AG04450 (cell line): Measurements from ENCODE around the gene SCAI. TPM values are rescaled to one million over a fixed set of nuclear protein-coding genes. Genes with fewer than 3 reads are reported as not detected.

Experiments
- CTCF ChIA-PET: fragments of 300-600, 350-600 bp; formaldehyde crosslinking; extraction: SDS; loops from one replicate; lab custom pipeline; 2022; ENCODE audit warnings: antibody characterized with exemption, inconsistent platforms; lab: Charles Lee
- POLR2A ChIA-PET: fragments of 350-600 bp; formaldehyde crosslinking; extraction: SDS; loops from one replicate; lab custom pipeline; 2021; ENCODE audit warnings: antibody characterized with exemption, inconsistent platforms; lab: Yijun Ruan, JAX
- DNase-seq: peaks from one replicate; pipeline ENCODE4 v3.0.0-alpha.2; 2011; ENCODE audit warnings: low read depth, low spot score
- H3K27ac ChIP-seq: one replicate; pipeline ENCODE4 v1.5.1; 2012; ENCODE audit warnings: low read depth, low read length, control low read depth
- H3K27me3 ChIP-seq: one replicate; pipeline ENCODE4 v1.6.0; 2012; ENCODE audit warnings: low read length; ENCODE audit not compliant: control insufficient read depth, insufficient read depth
- H3K4me3 ChIP-seq: 2 replicates; pipeline ENCODE4 v1.5.1; 2011; ENCODE audit warnings: mild to moderate bottlenecking, low read depth, low read length, control low read depth
- H3K9me3 ChIP-seq: 2 replicates; pipeline ENCODE4 v1.5.1; 2012; ENCODE audit warnings: low read length; ENCODE audit not compliant: control insufficient read depth, insufficient read depth
- CTCF ChIP-seq: IDR thresholded peaks from 2 replicates; pipeline ENCODE4 v1.5.1; 2011; ENCODE audit warnings: low read depth, low read length, control low read depth, inconsistent platforms
- polyA plus RNA-seq: library from polyadenylated mRNA; depleted of rRNA; stranded (reverse); fragments of >200 nt; gene quantifications from 2 replicates; pipeline ENCODE4 v1.2.3, GENCODE V29; 2011

Gene SCAI
- polyA plus RNA-seq, 1 experiment: 13.9 TPM

- no peak for TF ChIP-seq CTCF
- ChIA-PET CTCF (no interaction called here), POLR2A (interaction anchor here (0.6 to 0.8 kb wide), 2 partner anchors 14 to 15 kb away, joined by 3 read pairs; no protein-coding TSS in a partner anchor)
- Histone ChIP-seq H3K27ac (no peak overlapping the region), H3K4me3 (no peak overlapping the region), H3K27me3 (no peaks in the 10 kb centered on the region), H3K9me3 (no peaks in the 10 kb centered on the region)
- DNase-seq: no peak
These were observed 18.1 kb upstream of the SCAI start for GRCh38 chr9:125161284-125161918.

- no peak for TF ChIP-seq CTCF
- Histone ChIP-seq H3K27ac (no peak overlapping the region), H3K27me3 (no peaks in the 10 kb centered on the region), H3K4me3 (no peak overlapping the region), H3K9me3 (no peaks in the 10 kb centered on the region)
- CTCF ChIA-PET: no interaction called here
- DNase-seq: no peak
- POLR2A ChIA-PET: interaction anchor here (0.6 to 0.8 kb wide), 2 partner anchors 13 to 14 kb away, joined by 3 read pairs; no protein-coding TSS in a partner anchor
These were observed 17.4 kb upstream of the SCAI start for GRCh38 chr9:125160750-125161149.

GRCh38 chr9:125156551-125156950 lies 13.2 kb upstream of the SCAI start:
- H3K27me3 ChIP-seq: no peaks in the 10 kb centered on the region
- H3K4me3 ChIP-seq: no peak overlapping the region
- no peaks in the 10 kb centered on the region for H3K9me3 ChIP-seq
- TF ChIP-seq CTCF: no peak
- H3K27ac ChIP-seq: no peak overlapping the region
- ChIA-PET CTCF (interaction anchor here (0.5 kb wide), 1 partner anchor 49 kb away, joined by 3 read pairs; no protein-coding TSS in a partner anchor), POLR2A (no interaction called here)
- no peak for DNase-seq

- no peak for TF ChIP-seq CTCF
- H3K27ac ChIP-seq: no peak overlapping the region
- H3K9me3 ChIP-seq: no peaks in the 10 kb centered on the region
- DNase-seq: no peak
- no peak overlapping the region for H3K4me3 ChIP-seq
- H3K27me3 ChIP-seq: no peaks in the 10 kb centered on the region
- ChIA-PET CTCF (interaction anchor here (1.1 to 1.6 kb wide), 2 partner anchors 10 kb away, joined by 7 to 9 read pairs; partner anchors contain the start of gene SCAI), POLR2A (no interaction called here)
These were observed 10.5 kb upstream of the SCAI start for GRCh38 chr9:125153712-125154367.

GRCh38 chr9:125151730-125152129 lies 8.4 kb upstream of the SCAI start:
- ChIA-PET POLR2A (no interaction called here), CTCF (interaction anchor here (1.2 kb wide), 1 partner anchor 377 kb away, joined by 4 read pairs; no protein-coding TSS in a partner anchor)
- Histone ChIP-seq H3K4me3 (no peak overlapping the region), H3K27ac (no peak overlapping the region), H3K9me3 (no peaks in the 10 kb centered on the region), H3K27me3 (no peaks in the 10 kb centered on the region)
- no peak for DNase-seq
- TF ChIP-seq CTCF: no peak
